Measurements from ENCODE around the gene MTHFD1.

DNA sequence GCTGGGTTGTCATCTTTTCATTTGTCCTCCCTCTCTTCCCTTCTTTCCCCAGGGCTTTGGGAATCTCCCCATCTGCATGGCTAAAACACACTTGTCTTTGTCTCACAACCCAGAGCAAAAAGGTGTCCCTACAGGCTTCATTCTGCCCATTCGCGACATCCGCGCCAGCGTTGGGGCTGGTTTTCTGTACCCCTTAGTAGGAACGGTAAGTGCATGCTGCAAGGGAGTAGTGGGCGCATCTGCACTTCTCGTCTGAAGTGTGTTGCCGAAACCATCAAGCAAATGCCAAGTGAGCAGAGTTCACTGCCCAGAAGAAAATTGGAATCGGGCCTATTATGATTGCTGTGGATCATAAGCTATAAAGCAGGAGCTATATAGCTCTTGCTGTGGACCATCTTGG is 66.5 kb downstream of the MTHFD1 start:
- TF ChIP-seq, protein P1, sequence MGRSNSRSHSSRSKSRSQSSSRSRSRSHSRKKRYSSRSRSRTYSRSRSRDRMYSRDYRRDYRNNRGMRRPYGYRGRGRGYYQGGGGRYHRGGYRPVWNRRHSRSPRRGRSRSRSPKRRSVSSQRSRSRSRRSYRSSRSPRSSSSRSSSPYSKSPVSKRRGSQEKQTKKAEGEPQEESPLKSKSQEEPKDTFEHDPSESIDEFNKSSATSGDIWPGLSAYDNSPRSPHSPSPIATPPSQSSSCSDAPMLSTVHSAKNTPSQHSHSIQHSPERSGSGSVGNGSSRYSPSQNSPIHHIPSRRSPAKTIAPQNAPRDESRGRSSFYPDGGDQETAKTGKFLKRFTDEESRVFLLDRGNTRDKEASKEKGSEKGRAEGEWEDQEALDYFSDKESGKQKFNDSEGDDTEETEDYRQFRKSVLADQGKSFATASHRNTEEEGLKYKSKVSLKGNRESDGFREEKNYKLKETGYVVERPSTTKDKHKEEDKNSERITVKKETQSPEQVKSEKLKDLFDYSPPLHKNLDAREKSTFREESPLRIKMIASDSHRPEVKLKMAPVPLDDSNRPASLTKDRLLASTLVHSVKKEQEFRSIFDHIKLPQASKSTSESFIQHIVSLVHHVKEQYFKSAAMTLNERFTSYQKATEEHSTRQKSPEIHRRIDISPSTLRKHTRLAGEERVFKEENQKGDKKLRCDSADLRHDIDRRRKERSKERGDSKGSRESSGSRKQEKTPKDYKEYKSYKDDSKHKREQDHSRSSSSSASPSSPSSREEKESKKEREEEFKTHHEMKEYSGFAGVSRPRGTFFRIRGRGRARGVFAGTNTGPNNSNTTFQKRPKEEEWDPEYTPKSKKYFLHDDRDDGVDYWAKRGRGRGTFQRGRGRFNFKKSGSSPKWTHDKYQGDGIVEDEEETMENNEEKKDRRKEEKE (IDR thresholded peaks at IDR 0.05; ENCODE audit: borderline replicate concordance in 1 of 2, control insufficient read depth in 1 of 2, low read depth in 2 of 2, low read length in 1 of 2) = no peak
- TF ChIP-seq RAD21 (CRISPR knock-in tag; conservative IDR thresholded peaks at IDR 0.05 in 1 of 2, IDR thresholded peaks at IDR 0.05 in 1 of 2) (no peak), ZC3H11A (IDR thresholded peaks at IDR 0.05; ENCODE audit: low read depth, low read length) (no peak), ZNF133 (CRISPR knock-in tag; IDR thresholded peaks at IDR 0.05) (no peak), BACH1 (tag; IDR thresholded peaks at IDR 0.05) (no peak), EWSR1 (IDR thresholded peaks at IDR 0.05; ENCODE audit: borderline replicate concordance, low read depth, partially characterized antibody) (no peak), SPI1 (IDR thresholded peaks at IDR 0.05; ENCODE audit: borderline replicate concordance, low read depth, low read length) (no peak), CEBPG (CRISPR knock-in tag; IDR thresholded peaks at IDR 0.05) (no peak), CEBPG (tag; conservative IDR thresholded peaks at IDR 0.05 in 1 of 2, IDR thresholded peaks at IDR 0.05 in 1 of 2) (no peak), MAFG (tag; conservative IDR thresholded peaks at IDR 0.05) (no peak), MAX (CRISPR knock-in tag; IDR thresholded peaks at IDR 0.05) (no peak), POLR2AphosphoS2 (IDR thresholded peaks at IDR 0.05; ENCODE audit: low read length) (no peak), ZNF79 (CRISPR knock-in tag; IDR thresholded peaks at IDR 0.05; ENCODE audit: low read depth) (no peak)
- TF ChIP-seq, protein P2, sequence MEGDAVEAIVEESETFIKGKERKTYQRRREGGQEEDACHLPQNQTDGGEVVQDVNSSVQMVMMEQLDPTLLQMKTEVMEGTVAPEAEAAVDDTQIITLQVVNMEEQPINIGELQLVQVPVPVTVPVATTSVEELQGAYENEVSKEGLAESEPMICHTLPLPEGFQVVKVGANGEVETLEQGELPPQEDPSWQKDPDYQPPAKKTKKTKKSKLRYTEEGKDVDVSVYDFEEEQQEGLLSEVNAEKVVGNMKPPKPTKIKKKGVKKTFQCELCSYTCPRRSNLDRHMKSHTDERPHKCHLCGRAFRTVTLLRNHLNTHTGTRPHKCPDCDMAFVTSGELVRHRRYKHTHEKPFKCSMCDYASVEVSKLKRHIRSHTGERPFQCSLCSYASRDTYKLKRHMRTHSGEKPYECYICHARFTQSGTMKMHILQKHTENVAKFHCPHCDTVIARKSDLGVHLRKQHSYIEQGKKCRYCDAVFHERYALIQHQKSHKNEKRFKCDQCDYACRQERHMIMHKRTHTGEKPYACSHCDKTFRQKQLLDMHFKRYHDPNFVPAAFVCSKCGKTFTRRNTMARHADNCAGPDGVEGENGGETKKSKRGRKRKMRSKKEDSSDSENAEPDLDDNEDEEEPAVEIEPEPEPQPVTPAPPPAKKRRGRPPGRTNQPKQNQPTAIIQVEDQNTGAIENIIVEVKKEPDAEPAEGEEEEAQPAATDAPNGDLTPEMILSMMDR (IDR thresholded peaks at IDR 0.05 in 2 of 3, conservative IDR thresholded peaks at IDR 0.05 in 1 of 3; ENCODE audit: insufficient read depth in 2 of 3, low read depth in 1 of 3, low read length in 3 of 3) = no peak
- TF ChIP-seq, protein P3, sequence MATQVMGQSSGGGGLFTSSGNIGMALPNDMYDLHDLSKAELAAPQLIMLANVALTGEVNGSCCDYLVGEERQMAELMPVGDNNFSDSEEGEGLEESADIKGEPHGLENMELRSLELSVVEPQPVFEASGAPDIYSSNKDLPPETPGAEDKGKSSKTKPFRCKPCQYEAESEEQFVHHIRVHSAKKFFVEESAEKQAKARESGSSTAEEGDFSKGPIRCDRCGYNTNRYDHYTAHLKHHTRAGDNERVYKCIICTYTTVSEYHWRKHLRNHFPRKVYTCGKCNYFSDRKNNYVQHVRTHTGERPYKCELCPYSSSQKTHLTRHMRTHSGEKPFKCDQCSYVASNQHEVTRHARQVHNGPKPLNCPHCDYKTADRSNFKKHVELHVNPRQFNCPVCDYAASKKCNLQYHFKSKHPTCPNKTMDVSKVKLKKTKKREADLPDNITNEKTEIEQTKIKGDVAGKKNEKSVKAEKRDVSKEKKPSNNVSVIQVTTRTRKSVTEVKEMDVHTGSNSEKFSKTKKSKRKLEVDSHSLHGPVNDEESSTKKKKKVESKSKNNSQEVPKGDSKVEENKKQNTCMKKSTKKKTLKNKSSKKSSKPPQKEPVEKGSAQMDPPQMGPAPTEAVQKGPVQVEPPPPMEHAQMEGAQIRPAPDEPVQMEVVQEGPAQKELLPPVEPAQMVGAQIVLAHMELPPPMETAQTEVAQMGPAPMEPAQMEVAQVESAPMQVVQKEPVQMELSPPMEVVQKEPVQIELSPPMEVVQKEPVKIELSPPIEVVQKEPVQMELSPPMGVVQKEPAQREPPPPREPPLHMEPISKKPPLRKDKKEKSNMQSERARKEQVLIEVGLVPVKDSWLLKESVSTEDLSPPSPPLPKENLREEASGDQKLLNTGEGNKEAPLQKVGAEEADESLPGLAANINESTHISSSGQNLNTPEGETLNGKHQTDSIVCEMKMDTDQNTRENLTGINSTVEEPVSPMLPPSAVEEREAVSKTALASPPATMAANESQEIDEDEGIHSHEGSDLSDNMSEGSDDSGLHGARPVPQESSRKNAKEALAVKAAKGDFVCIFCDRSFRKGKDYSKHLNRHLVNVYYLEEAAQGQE (IDR thresholded peaks at IDR 0.05; ENCODE audit: borderline replicate concordance) = no peak
- TF ChIP-seq, protein P3 (CRISPR knock-in tag; IDR thresholded peaks at IDR 0.05; ENCODE audit: low read depth) = no peak
